Prostate gland (tissue), 2 donors: Measurements from ENCODE around the gene COL6A1.

Experiments used
- POLR2A ChIP-seq: fragments of 450-650 bp; IDR thresholded peaks from one replicate; pipeline ENCODE4 v1.6.1; 2016; ENCODE audit warnings: antibody characterized with exemption, mild to moderate bottlenecking
- POLR2AphosphoS5 ChIP-seq: sonication (generic); formaldehyde crosslinking; IDR thresholded peaks from one replicate; pipeline ENCODE4 v1.6.1; 2017; ENCODE audit warnings: antibody characterized with exemption
- TF ChIP-seq, protein P1 (sequence below), 4 experiments: fragments of 200-600 bp in 2 of 4; fragments of 450-650 bp in 2 of 4; sonication (generic) in 2 of 4; IDR thresholded peaks; 1 replicate in 3 of 4; 2 replicates in 1 of 4; pipeline ENCODE4 v1.5.1; 2016 to 2019; ENCODE audit warnings: antibody characterized with exemption in 4 of 4, mild to moderate bottlenecking in 2 of 4, moderate library complexity in 2 of 4

- TF ChIP-seq, protein P1, sequence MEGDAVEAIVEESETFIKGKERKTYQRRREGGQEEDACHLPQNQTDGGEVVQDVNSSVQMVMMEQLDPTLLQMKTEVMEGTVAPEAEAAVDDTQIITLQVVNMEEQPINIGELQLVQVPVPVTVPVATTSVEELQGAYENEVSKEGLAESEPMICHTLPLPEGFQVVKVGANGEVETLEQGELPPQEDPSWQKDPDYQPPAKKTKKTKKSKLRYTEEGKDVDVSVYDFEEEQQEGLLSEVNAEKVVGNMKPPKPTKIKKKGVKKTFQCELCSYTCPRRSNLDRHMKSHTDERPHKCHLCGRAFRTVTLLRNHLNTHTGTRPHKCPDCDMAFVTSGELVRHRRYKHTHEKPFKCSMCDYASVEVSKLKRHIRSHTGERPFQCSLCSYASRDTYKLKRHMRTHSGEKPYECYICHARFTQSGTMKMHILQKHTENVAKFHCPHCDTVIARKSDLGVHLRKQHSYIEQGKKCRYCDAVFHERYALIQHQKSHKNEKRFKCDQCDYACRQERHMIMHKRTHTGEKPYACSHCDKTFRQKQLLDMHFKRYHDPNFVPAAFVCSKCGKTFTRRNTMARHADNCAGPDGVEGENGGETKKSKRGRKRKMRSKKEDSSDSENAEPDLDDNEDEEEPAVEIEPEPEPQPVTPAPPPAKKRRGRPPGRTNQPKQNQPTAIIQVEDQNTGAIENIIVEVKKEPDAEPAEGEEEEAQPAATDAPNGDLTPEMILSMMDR (IDR thresholded peaks at IDR 0.05): no peak
- TF ChIP-seq POLR2A (no peak), POLR2AphosphoS5 (no peak)
Measured at GRCh38 chr21:45990049-45990711, 8.6 kb downstream of the COL6A1 start.
